Measurements from ENCODE around the gene AKAP12.

The AKAP12 gene

DNA sequence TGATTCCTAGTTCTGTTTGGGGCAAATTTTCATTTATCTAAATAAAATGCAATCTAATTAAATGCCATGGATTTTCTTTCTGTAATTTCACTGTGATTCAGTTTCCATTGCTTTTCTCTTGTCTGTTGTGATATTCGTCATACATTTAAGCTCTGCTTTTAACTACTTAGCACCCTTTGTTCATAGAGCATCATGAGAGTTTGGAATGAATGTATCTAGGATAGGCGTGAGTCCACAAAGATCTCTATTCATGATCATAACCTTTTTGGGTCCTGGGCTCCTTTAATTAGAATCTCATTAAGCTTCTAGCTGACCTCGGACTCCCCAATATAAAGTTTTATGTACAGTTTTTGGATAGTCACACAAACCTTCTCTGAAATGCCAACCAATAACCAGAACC is 118.7 kb downstream of the AKAP12 start:
- Histone ChIP-seq H3K4me2 (ENCODE audit: insufficient read depth, low read length) (no peak overlapping the region), H3K27ac (ENCODE audit: low read length) (no peak overlapping the region), H3K9me3 (ENCODE audit: insufficient read depth, low read length, severe bottlenecking) (no peaks in the 10 kb centered on the region), H3K9ac (ENCODE audit: low read depth, low read length) (no peak overlapping the region), H3K27me3 (ENCODE audit: insufficient read depth, low read length, poor library complexity) (no peaks in the 10 kb centered on the region), H2AFZ (ENCODE audit: low read depth, low read length) (no peak overlapping the region), H3K4me1 (ENCODE audit: insufficient read depth, low read length) (no peaks in the 10 kb centered on the region), H4K20me1 (ENCODE audit: insufficient read depth, low read length) (no peaks in the 10 kb centered on the region; the same call in 1 of the 2 replicates), H3K36me3 (ENCODE audit: insufficient read depth, low read length) (peaks cover 20% of the 10 kb centered on the region), H3K79me2 (ENCODE audit: insufficient read depth, low read length) (no peaks in the 10 kb centered on the region), H3K4me3 (ENCODE audit: low read depth in 1 of 2, low read length in 2 of 2) (no peak overlapping the region)
- no peak for DNase-seq
- ATAC-seq (ENCODE audit: insufficient read depth, low read depth) = no peak
- no peak for TF ChIP-seq EZH2 (IDR thresholded peaks at IDR 0.05; ENCODE audit: borderline replicate concordance, low read depth, low read length, severe bottlenecking)
- TF ChIP-seq, protein P1, sequence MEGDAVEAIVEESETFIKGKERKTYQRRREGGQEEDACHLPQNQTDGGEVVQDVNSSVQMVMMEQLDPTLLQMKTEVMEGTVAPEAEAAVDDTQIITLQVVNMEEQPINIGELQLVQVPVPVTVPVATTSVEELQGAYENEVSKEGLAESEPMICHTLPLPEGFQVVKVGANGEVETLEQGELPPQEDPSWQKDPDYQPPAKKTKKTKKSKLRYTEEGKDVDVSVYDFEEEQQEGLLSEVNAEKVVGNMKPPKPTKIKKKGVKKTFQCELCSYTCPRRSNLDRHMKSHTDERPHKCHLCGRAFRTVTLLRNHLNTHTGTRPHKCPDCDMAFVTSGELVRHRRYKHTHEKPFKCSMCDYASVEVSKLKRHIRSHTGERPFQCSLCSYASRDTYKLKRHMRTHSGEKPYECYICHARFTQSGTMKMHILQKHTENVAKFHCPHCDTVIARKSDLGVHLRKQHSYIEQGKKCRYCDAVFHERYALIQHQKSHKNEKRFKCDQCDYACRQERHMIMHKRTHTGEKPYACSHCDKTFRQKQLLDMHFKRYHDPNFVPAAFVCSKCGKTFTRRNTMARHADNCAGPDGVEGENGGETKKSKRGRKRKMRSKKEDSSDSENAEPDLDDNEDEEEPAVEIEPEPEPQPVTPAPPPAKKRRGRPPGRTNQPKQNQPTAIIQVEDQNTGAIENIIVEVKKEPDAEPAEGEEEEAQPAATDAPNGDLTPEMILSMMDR (IDR thresholded peaks at IDR 0.05; ENCODE audit: borderline replicate concordance, extremely low read depth, low read length, poor library complexity, severe bottlenecking) = no peak

DNA sequence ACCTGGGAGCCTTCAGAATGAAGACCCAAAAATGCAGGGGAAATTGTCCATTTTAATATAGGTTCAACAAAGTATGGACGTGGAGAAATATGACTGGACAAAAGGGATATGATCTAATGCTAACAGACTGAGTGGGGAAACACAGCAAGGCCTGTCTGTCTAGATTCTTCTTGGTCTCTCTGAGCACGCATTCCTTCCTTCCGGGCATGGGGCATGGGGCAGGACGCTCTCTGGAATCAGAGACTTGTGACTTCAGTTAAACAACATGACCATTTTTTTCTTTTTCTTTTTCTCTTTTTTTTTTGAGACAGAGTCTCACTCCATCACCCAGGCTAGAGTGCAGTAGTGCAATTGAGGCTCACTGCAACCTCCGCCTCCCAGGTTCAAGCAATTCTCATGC is 119.7 kb downstream of the AKAP12 start:
- Histone ChIP-seq H2AFZ (ENCODE audit: low read depth, low read length) (no peak overlapping the region), H3K4me2 (ENCODE audit: insufficient read depth, low read length) (no peak overlapping the region), H3K9me3 (ENCODE audit: insufficient read depth, low read length, severe bottlenecking) (no peaks in the 10 kb centered on the region), H4K20me1 (ENCODE audit: insufficient read depth, low read length) (no peaks in the 10 kb centered on the region; the same call in 1 of the 2 replicates), H3K4me1 (ENCODE audit: insufficient read depth, low read length) (no peaks in the 10 kb centered on the region), H3K36me3 (ENCODE audit: insufficient read depth, low read length) (peaks cover 22% of the 10 kb centered on the region), H3K27me3 (ENCODE audit: insufficient read depth, low read length, poor library complexity) (no peaks in the 10 kb centered on the region), H3K4me3 (ENCODE audit: low read depth in 1 of 2, low read length in 2 of 2) (no peak overlapping the region), H3K79me2 (ENCODE audit: insufficient read depth, low read length) (no peaks in the 10 kb centered on the region), H3K9ac (ENCODE audit: low read depth, low read length) (no peak overlapping the region), H3K27ac (ENCODE audit: low read length) (no peak overlapping the region)
- DNase-seq = no peak
- no peak for TF ChIP-seq EZH2 (IDR thresholded peaks at IDR 0.05; ENCODE audit: borderline replicate concordance, low read depth, low read length, severe bottlenecking)
- TF ChIP-seq, protein P1 (IDR thresholded peaks at IDR 0.05; ENCODE audit: borderline replicate concordance, extremely low read depth, low read length, poor library complexity, severe bottlenecking) = no peak
- no peak for ATAC-seq (ENCODE audit: insufficient read depth, low read depth)

- Histone ChIP-seq H3K4me3 (ENCODE audit: low read depth in 1 of 2, low read length in 2 of 2) (no peak overlapping the region), H2AFZ (ENCODE audit: low read depth, low read length) (no peak overlapping the region), H4K20me1 (ENCODE audit: insufficient read depth, low read length) (peaks cover 6% of the 10 kb centered on the region; the same call in 1 of the 2 replicates), H3K79me2 (ENCODE audit: insufficient read depth, low read length) (peaks cover 9% of the 10 kb centered on the region; the same call in 1 of the 2 replicates), H3K4me2 (ENCODE audit: insufficient read depth, low read length) (no peak overlapping the region), H3K36me3 (ENCODE audit: insufficient read depth, low read length) (peaks cover 61% of the 10 kb centered on the region), H3K27ac (ENCODE audit: low read length) (no peak overlapping the region), H3K9me3 (ENCODE audit: insufficient read depth, low read length, severe bottlenecking) (no peaks in the 10 kb centered on the region), H3K4me1 (ENCODE audit: insufficient read depth, low read length) (no peaks in the 10 kb centered on the region), H3K9ac (ENCODE audit: low read depth, low read length) (no peak overlapping the region), H3K27me3 (ENCODE audit: insufficient read depth, low read length, poor library complexity) (no peaks in the 10 kb centered on the region)
- ATAC-seq (ENCODE audit: insufficient read depth, low read depth) (no peak), DNase-seq (no peak)
- no peak for TF ChIP-seq EZH2 (IDR thresholded peaks at IDR 0.05; ENCODE audit: borderline replicate concordance, low read depth, low read length, severe bottlenecking)
- TF ChIP-seq, protein P1 (IDR thresholded peaks at IDR 0.05; ENCODE audit: borderline replicate concordance, extremely low read depth, low read length, poor library complexity, severe bottlenecking) = no peak
These were observed 125.5 kb downstream of the AKAP12 start for GRCh38 chr6:151365233-151365632.
